GM12891 (cell line): ENCODE data around the gene TMSB15C.
"Not testable (repeated sequence)": the region's sequence is repeated elsewhere in the genome, so short reads cannot be mapped to it uniquely, and the experiment has no call there.

Source experiments
- DNase-seq: peaks from one replicate; pipeline ENCODE4 v3.0.0; 2011; ENCODE audit warnings: low spot score; ENCODE audit not compliant: insufficient read length
- FAIRE-seq: peaks from 2 replicates; lab custom pipeline; 2011; peaks lifted over from hg19 to GRCh38; lab: Jason Lieb, UNC
- PAX5 ChIP-seq: IDR thresholded peaks from 2 replicates; pipeline ENCODE4 v1.6.1; 2011; ENCODE audit warnings: low read length, moderate library complexity, mild to moderate bottlenecking; ENCODE audit not compliant: insufficient read depth, severe bottlenecking
- POLR2A ChIP-seq: IDR thresholded peaks from 2 replicates; pipeline ENCODE4 v1.6.1; 2011; ENCODE audit warnings: low read depth, low read length, control low read depth
- POLR2AphosphoS5 ChIP-seq: IDR thresholded peaks from 2 replicates; pipeline ENCODE4 v1.6.1; 2011; ENCODE audit warnings: low read depth, low read length, control low read depth
- POU2F2 ChIP-seq: IDR thresholded peaks from 2 replicates; pipeline ENCODE4 v1.6.1; 2011; ENCODE audit warnings: low read depth, mild to moderate bottlenecking, control low read depth, low read length, moderate library complexity
- SPI1 ChIP-seq: IDR thresholded peaks from 2 replicates; pipeline ENCODE4 v1.6.1; 2011; ENCODE audit warnings: low read depth, low read length, control low read depth
- TAF1 ChIP-seq: IDR thresholded peaks from 2 replicates; pipeline ENCODE4 v1.6.1; 2011; ENCODE audit warnings: low read depth, low read length, control low read depth

The TMSB15C gene

GRCh38 chrX:104105330-104106262, 29.6 kb upstream of the TMSB15C start:
- FAIRE-seq (no peak), DNase-seq (no peak)

GRCh38 chrX:104104676-104105075, 28.6 kb upstream of the TMSB15C start:
- TF ChIP-seq TAF1: no peak
- TF ChIP-seq SPI1: no peak
- TF ChIP-seq POLR2A: no peak
- TF ChIP-seq POU2F2: no peak
- no peak for TF ChIP-seq PAX5
- no peak for TF ChIP-seq POLR2AphosphoS5
- DNase-seq: no peak
- no peak for FAIRE-seq

More at GRCh38 chrX:104105330-104106262, 29.6 kb upstream of the TMSB15C start:
- TF ChIP-seq SPI1: no peak
- TF ChIP-seq POU2F2: no peak
- no peak for TF ChIP-seq POLR2A
- TF ChIP-seq PAX5: no peak
- TF ChIP-seq POLR2AphosphoS5: no peak
- TF ChIP-seq TAF1: no peak

- FAIRE-seq: peak; percentile 61
- no peak for TF ChIP-seq SPI1
- no peak for TF ChIP-seq PAX5
- no peak for TF ChIP-seq POU2F2
- TF ChIP-seq POLR2AphosphoS5: no peak
- TF ChIP-seq TAF1: no peak
- TF ChIP-seq POLR2A: no peak
- DNase-seq: no peak
These were observed 22.9 kb upstream of the TMSB15C start for GRCh38 chrX:104098919-104099318.

GRCh38 chrX:104098151-104098808, 22.2 kb upstream of the TMSB15C start:
- DNase-seq (no peak), FAIRE-seq (peak; percentile 85)
- TF ChIP-seq POLR2A (no peak), PAX5 (no peak), TAF1 (no peak), SPI1 (no peak)

GRCh38 chrX:104085919-104086318, 9.9 kb upstream of the TMSB15C start:
- no peak for FAIRE-seq
- no peak for TF ChIP-seq PAX5
- no peak for TF ChIP-seq SPI1
- no peak for TF ChIP-seq POU2F2
- no peak for TF ChIP-seq POLR2A
- TF ChIP-seq TAF1: no peak
- TF ChIP-seq POLR2AphosphoS5: no peak
- no peak for DNase-seq

- FAIRE-seq (no peak), DNase-seq (no peak)
- no peak for TF ChIP-seq PAX5
- TF ChIP-seq TAF1: no peak
- TF ChIP-seq SPI1: no peak
- TF ChIP-seq POLR2AphosphoS5: no peak
- TF ChIP-seq POU2F2: no peak
- no peak for TF ChIP-seq POLR2A
These were observed 9.4 kb upstream of the TMSB15C start for GRCh38 chrX:104085477-104085876.

- DNase-seq (no peak), FAIRE-seq (no peak)
- TF ChIP-seq POLR2A (no peak), TAF1 (no peak), PAX5 (no peak), SPI1 (no peak), POLR2AphosphoS5 (no peak), POU2F2 (no peak)
These were observed 8.7 kb upstream of the TMSB15C start for GRCh38 chrX:104084534-104085277.

- TF ChIP-seq POU2F2: no peak
- no peak for TF ChIP-seq POLR2AphosphoS5
- TF ChIP-seq SPI1: no peak
- no peak for TF ChIP-seq POLR2A
- no peak for TF ChIP-seq PAX5
- no peak for TF ChIP-seq TAF1
- DNase-seq: no peak
- no peak for FAIRE-seq
These were observed 8.0 kb upstream of the TMSB15C start for GRCh38 chrX:104084063-104084462.

GRCh38 chrX:104077854-104078253, 1.8 kb upstream of the TMSB15C start:
- not testable (repeated sequence) for DNase-seq, FAIRE-seq

- FAIRE-seq, DNase-seq: not testable (repeated sequence)
These were observed 13.4 kb downstream of the TMSB15C start for GRCh38 chrX:104062636-104063035.

- peak; percentile 26 for FAIRE-seq
- not testable (repeated sequence) for DNase-seq
These were observed 21.1 kb downstream of the TMSB15C start for GRCh38 chrX:104054956-104055355.
